SJSA1 (cell line): ENCODE results near the gene TAF1B. TPM values are rescaled to one million over a fixed set of nuclear protein-coding genes. Genes with fewer than 3 reads are reported as not detected.
"Not testable (repeated sequence)": the region's sequence is repeated elsewhere in the genome, so short reads cannot be mapped to it uniquely, and the experiment has no call there.

Experiments
- DNase-seq, 2 experiments: peaks; one replicate each; pipeline ENCODE4 v3.0.0-alpha.2; 2015 to 2020; ENCODE audit warnings: low spot score in 2 of 2, low read depth in 1 of 2
- H3K27ac ChIP-seq: fragments of 250-450 bp; sonication (Bioruptor Pico); 2 replicates; pipeline ENCODE4 v1.5.1; 2020; ENCODE audit warnings: mild to moderate bottlenecking, moderate library complexity
- H3K27me3 ChIP-seq: fragments of 250-450 bp; sonication (Bioruptor Pico); replicated peaks from 2 replicates; pipeline ENCODE4 v1.5.1; 2020; ENCODE audit warnings: mild to moderate bottlenecking, moderate library complexity
- H3K36me3 ChIP-seq: fragments of 250-450 bp; sonication (Bioruptor Pico); 2 replicates; pipeline ENCODE4 v1.5.1; 2020; ENCODE audit warnings: mild to moderate bottlenecking
- H3K4me1 ChIP-seq: fragments of 250-450 bp; sonication (Bioruptor Pico); replicated peaks from 2 replicates; pipeline ENCODE4 v1.6.1; 2021; ENCODE audit warnings: mild to moderate bottlenecking
- H3K4me3 ChIP-seq: fragments of 250-450 bp; sonication (Bioruptor Pico); 2 replicates; pipeline ENCODE4 v1.5.1; 2020; ENCODE audit warnings: mild to moderate bottlenecking
- H3K9me3 ChIP-seq: fragments of 250-450 bp; sonication (Bioruptor Pico); replicated peaks from 2 replicates; pipeline ENCODE4 v1.5.1; 2020; ENCODE audit warnings: mild to moderate bottlenecking
- total RNA-seq: library from RNA; depleted of rRNA; stranded (reverse); fragments of >200 nt; shearing (Covaris generic); gene quantifications from 2 replicates; pipeline ENCODE4 v1.2.3, GENCODE V29; 2014

TAF1B gene
- total RNA-seq, 1 experiment from 2014 or later, result 35.6 TPM

DNA sequence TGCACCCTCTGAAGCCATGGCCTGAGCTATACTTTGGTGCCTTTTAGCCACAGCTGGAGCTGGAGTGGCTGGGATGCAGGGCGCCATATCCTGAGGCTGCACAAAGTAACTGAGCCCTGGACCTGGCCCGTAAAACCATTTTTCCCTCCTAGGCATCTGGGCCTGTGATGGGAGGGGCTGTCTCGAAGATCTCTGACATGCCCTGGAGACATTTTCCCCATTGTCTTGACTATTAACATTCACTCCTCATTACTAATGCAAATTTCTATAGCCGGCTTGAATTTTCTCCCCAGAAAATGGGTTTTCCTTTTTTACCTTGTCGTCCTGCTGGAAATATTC is 15.4 kb downstream of the TAF1B start:
- H3K36me3 ChIP-seq, result peaks cover 90% of the 10 kb centered on the region
- no peak for DNase-seq
- no peaks in the 10 kb centered on the region for H3K4me1 ChIP-seq

DNA sequence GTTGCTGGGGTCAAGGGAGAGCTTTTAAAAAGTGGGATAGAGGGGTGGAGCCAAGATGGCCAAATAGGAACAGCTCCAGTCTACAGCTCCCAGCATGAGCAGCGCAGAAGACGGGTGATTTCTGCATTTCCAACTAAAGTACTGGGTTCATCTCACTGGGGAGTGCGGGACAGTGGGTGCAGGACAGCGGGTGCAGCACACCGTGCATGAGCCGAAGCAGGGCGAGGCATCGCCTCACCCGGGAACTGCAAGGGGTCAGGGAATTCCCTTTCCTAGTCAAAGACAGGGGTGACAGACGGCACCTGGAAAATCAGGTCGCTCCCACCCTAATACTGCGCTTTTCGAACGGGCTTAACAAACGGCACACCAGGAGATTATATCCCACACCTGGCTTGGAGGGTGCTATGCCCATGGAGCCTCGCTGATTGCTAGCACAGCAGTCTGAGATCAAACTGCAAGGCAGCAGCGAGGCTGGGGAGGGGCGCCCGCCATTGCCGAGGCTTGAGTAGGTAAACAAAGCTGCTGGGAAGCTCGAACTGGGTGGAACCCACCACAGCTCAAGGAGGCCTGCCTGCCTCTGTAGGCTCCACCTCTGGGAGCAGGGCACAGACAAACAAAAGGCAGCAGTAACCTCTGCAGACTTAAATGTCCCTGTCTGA is 17.8 kb downstream of the TAF1B start:
- not testable (repeated sequence) for H3K27me3 ChIP-seq, DNase-seq, H3K4me1 ChIP-seq, H3K4me3 ChIP-seq, H3K27ac ChIP-seq
- Histone ChIP-seq H3K36me3 (peaks cover 67% of the 10 kb centered on the region), H3K9me3 (peaks cover 29% of the 10 kb centered on the region)

More for the DNA sequence above, 15.4 kb downstream of the TAF1B start:
- no peak overlapping the region for H3K27ac ChIP-seq
- no peak overlapping the region for H3K4me3 ChIP-seq
- peaks cover 29% of the 10 kb centered on the region for H3K9me3 ChIP-seq
- no peaks in the 10 kb centered on the region for H3K27me3 ChIP-seq

DNA sequence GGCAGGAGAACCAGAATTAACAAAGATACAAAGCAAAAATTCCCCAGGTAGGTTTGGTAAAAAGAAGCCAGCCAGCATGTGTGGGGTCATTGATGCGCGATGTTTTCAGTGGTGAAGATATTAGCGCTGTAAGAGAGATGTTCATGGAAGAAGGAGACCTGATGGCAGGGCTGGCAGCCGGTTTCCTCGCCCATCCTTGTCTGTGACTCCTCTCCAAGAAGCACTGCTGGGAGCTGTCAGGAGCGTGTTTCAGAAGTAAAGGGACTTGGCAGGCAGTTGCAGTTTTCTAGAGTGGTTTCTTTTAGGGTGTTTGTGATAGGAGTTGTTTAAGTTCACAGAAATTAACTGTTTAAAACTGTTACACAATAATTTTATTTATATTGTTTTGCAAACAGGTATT is 24.6 kb downstream of the TAF1B start:
- peaks cover 32% of the 10 kb centered on the region for H3K36me3 ChIP-seq
- H3K27ac ChIP-seq, result no peak overlapping the region
- H3K4me1 ChIP-seq, result no peaks in the 10 kb centered on the region
- H3K9me3 ChIP-seq, result no peaks in the 10 kb centered on the region
- DNase-seq, result no peak
- no peak overlapping the region for H3K4me3 ChIP-seq
- H3K27me3 ChIP-seq, result no peaks in the 10 kb centered on the region

DNA sequence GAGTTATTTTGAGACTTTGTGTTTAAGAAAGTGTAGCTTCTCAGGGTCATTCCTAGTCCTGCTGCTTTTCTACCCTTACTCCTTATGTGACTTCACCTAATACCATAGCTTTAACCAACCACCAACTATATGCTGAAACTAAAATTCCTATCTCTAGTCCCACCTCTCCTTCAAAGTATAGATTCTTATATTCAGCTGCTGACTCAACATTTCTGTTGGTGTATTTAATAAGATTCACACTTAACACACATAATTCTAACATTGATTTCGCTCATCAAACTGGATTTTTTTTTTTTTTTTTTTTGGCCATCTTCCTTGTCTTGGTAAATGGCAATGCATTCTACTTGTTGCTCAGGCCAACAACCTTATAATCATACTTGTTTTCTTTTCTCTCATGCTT is 30.1 kb downstream of the TAF1B start:
- no peaks in the 10 kb centered on the region for H3K27me3 ChIP-seq
- no peaks in the 10 kb centered on the region for H3K4me1 ChIP-seq
- H3K4me3 ChIP-seq, result no peak overlapping the region
- H3K27ac ChIP-seq, result no peak overlapping the region
- peaks cover 77% of the 10 kb centered on the region for H3K36me3 ChIP-seq
- no peaks in the 10 kb centered on the region for H3K9me3 ChIP-seq
- DNase-seq, result no peak

DNA sequence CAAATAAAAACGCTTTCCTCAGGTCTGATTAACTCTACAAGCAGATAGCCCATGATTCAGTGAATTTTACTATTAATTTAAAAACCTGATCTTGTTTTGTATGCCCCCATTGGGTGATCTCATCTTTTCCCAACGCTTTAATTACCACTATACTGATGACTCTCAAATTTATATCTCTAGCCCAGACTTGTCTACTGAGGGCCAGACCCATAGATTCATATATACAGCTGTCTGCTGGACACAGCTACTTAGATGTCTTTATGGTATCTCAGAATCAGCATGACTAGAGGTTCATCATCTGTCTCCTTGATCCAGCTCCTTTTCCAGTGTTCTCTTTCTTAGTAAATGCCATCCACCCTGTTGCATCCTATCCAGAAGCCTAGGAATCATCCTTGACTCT is 33.8 kb downstream of the TAF1B start:
- Histone ChIP-seq H3K4me3 (no peak overlapping the region), H3K27me3 (no peaks in the 10 kb centered on the region), H3K27ac (no peak overlapping the region), H3K4me1 (no peaks in the 10 kb centered on the region), H3K9me3 (no peaks in the 10 kb centered on the region), H3K36me3 (peaks cover 68% of the 10 kb centered on the region)
- DNase-seq, result no peak

DNA sequence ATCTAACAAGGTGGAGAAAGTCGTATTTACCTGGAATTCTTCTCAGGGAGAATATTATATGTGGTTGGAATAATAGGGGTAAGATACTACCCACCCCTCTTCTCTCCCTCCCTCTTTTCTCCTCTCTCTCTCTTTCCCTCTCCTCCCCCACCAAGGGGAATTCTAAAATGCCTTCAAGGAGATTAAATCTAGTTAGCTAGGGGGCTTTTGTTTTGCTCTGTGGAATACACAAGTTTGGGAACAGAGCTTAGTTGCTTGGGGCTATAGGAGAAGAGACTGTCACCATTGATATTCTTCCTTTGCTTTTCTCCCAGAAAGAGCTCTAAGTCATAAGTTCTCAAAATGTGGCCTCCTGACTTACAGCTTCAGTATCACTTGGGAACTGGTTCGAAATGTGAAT is 34.5 kb downstream of the TAF1B start:
- Histone ChIP-seq H3K27me3 (no peaks in the 10 kb centered on the region), H3K27ac (no peak overlapping the region), H3K9me3 (no peaks in the 10 kb centered on the region), H3K36me3 (peaks cover 63% of the 10 kb centered on the region), H3K4me3 (no peak overlapping the region), H3K4me1 (no peaks in the 10 kb centered on the region)
- no peak for DNase-seq

DNA sequence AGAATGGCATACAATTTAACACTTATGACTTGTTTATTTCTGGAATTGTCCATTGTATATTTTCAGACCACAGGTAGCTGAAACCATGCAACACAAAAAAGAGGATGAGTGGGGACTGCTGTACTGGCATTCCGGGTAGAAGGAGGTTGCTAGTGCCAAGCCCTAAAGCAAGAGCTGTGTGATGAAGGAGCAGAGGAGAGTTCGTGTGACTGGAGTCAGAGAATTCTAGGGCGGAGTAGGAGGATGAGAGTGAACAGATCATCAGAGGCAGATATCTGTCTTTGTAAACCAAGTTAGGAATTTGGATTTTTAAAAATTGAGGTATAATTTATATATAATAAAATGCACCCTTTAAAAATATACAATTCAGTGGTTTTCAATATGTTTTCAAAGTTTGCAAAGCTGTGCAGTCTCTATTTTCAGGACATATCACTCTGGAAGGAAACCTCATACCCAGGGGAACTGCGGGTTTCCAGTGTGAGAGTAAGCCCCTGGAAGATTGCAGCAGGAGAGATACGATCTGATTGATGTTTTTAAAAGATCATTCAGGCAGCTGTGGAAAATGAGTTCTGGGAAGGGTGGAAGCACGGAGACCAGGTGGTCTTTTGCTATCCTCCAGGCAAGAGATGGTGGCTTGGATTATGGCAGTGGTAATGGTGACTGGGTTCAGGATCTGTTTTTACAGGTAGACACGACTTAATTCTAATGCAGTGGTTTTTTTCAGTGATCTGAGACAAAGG is 36.4 kb downstream of the TAF1B start:
- Histone ChIP-seq H3K27me3 (no peaks in the 10 kb centered on the region), H3K4me3 (no peak overlapping the region), H3K27ac (no peak overlapping the region), H3K4me1 (no peaks in the 10 kb centered on the region), H3K36me3 (peaks cover 55% of the 10 kb centered on the region), H3K9me3 (no peaks in the 10 kb centered on the region)
- DNase-seq, result no peak

DNA sequence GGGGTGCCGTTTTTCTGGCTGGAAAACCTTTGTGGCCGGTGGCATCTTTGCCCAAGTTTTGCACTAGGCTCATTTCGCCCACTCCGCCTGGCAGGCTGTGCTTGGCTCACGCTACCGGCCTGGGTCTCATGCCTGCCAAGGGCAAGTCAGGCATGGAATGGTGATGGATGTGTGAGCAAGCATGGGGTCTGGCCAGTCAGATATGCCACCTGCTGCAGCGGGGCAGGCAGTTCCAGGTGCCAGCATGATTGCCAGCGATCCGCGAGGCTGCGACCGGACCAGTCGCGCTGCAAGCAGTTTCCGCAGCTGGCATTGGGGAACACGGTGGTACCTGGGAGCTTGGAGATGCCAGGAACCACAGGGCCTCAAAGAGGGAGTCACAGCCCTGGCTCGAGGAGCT is 40.6 kb downstream of the TAF1B start:
- Histone ChIP-seq H3K27ac (no peak overlapping the region), H3K4me1 (peaks cover 7% of the 10 kb centered on the region), H3K36me3 (peaks cover 45% of the 10 kb centered on the region), H3K27me3 (no peaks in the 10 kb centered on the region), H3K9me3 (no peaks in the 10 kb centered on the region; the same call in none of the 2 replicates), H3K4me3 (no peak overlapping the region)
- DNase-seq, result no peak

DNA sequence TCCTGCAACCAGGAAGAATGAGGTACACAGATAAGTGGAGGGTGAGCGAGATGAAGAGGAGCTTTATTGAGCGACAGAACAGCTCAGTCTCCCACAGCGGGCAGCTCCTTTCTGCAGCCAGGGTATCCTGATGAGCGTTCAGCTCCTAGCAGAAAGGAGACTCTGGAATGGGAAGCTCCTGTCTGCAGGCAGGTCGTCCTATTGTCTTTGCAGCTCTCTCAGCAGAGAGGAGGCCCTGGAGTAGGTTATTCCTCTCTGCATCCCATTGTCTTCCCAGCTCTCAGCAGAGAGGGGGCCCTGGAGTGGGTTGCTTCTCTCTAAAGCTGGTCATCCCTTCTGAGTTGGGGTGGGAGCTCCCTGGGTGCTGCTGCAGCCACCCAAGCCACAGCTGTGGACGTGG is 41.2 kb downstream of the TAF1B start:
- DNase-seq, result no peak
- Histone ChIP-seq H3K27ac (no peak overlapping the region), H3K27me3 (no peaks in the 10 kb centered on the region), H3K4me1 (peaks cover 7% of the 10 kb centered on the region), H3K4me3 (no peak overlapping the region), H3K36me3 (peaks cover 40% of the 10 kb centered on the region), H3K9me3 (no peaks in the 10 kb centered on the region; the same call in none of the 2 replicates)

DNA sequence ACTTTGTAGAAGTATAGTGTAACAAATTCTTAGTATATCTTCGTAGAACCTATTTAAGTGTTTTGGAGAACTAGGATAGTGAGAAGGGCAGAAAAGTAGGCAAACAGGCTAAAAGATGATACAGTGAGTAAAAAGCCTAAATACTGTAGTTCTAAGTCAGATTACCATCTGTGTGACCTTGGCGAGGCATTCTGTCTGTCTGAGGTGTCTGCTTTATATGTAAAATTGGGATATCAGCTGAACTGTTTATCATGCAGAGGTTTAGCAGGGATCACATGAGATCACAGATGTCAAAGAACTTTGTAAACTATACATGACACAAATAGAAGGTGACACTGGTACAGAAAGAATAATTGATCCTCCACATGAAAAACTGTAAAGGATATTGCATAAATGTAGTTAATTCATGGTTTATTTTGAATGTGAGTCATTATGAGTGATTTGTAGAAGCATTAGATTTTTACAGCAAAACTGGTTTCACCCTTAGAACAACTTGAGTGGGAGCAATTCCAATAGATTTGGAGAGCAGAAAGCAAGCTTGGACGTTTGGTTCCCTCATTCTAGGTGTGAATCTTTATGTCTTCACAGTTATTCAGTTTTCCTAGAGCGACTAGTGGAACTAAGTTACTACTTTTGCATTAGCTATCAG is 41.9 kb downstream of the TAF1B start:
- peaks cover 7% of the 10 kb centered on the region for H3K4me1 ChIP-seq
- H3K9me3 ChIP-seq, result no peaks in the 10 kb centered on the region; the same call in none of the 2 replicates
- no peak overlapping the region for H3K27ac ChIP-seq
- no peaks in the 10 kb centered on the region for H3K27me3 ChIP-seq
- H3K36me3 ChIP-seq, result peaks cover 39% of the 10 kb centered on the region
- no peak overlapping the region for H3K4me3 ChIP-seq
- no peak for DNase-seq

DNA sequence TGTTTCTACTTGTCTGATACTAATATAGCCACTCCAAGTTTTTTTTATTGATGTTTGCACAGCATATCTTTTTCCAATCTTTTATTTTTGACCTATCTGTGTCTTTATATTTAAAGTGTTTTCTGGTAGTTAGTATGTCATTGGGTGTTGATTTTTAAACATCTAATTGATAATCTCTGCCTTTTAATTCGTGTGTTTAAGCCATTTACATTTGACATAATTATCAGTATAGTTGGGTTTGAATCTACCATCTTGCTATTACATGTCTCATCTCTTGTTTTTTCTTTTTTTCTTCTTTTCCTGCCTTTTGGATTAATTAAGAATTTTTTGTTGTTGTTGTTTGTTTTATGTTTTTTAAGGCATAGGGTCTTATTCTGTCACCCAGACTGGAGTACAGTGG is 44.2 kb downstream of the TAF1B start:
- no peak for DNase-seq
- H3K4me3 ChIP-seq, result no peak overlapping the region
- H3K36me3 ChIP-seq, result peaks cover 47% of the 10 kb centered on the region
- H3K27me3 ChIP-seq, result no peaks in the 10 kb centered on the region
- H3K4me1 ChIP-seq, result peaks cover 7% of the 10 kb centered on the region
- H3K9me3 ChIP-seq, result no peaks in the 10 kb centered on the region; the same call in none of the 2 replicates
- H3K27ac ChIP-seq, result no peak overlapping the region

DNA sequence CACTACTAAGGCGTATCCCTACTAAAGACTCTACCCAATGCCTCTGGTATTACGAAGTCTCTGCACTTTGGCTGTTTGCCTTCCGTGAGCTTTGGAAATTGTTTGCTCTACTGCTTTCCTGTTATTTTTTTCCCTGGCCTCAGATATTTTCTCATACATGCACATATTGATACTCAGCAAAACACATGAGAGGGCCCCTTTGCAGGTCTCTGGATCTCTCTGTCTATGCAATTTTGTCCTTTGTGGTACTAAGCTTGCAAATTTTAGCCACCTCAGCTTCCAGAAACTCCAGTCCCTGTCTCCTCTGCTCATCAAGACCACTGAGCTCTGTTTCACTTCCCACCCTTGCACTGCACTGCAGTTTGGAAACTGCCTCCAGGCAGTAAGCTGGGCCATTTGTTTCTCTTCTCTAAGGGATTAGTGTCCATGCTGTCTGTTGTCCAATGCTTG is 46.6 kb downstream of the TAF1B start:
- Histone ChIP-seq H3K36me3 (peaks cover 40% of the 10 kb centered on the region), H3K27me3 (no peaks in the 10 kb centered on the region), H3K27ac (no peak overlapping the region), H3K4me1 (peaks cover 7% of the 10 kb centered on the region), H3K4me3 (no peak overlapping the region), H3K9me3 (no peaks in the 10 kb centered on the region; the same call in none of the 2 replicates)
- no peak for DNase-seq

DNA sequence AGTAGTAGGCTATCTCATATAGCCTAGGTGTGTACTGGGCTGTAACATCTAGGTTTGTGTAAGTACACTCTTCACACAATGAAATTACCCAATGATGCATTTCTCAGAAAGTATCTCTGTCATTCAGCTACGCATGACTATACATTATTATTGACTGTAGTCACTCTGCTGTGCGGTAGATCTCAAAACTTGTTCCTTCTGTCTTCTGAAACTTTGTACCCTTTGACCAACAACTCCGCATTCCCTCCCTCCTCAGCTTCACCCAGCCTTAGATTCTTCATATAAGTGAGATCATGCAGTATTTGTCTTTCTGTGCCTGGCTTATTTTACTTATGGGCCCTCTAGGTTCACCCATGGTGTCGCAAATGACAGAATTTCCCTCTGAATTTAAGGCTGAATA is 49.0 kb downstream of the TAF1B start:
- H3K9me3 ChIP-seq, result no peaks in the 10 kb centered on the region; the same call in 1 of the 2 replicates
- H3K36me3 ChIP-seq, result peaks cover 20% of the 10 kb centered on the region
- peaks cover 14% of the 10 kb centered on the region for H3K4me1 ChIP-seq
- no peak overlapping the region for H3K27ac ChIP-seq
- H3K4me3 ChIP-seq, result no peak overlapping the region
- no peak for DNase-seq
- H3K27me3 ChIP-seq, result no peaks in the 10 kb centered on the region
